IMR-90 (cell line): ENCODE data around the gene RPTOR. TPM values are rescaled to one million over a fixed set of nuclear protein-coding genes. Genes with fewer than 3 reads are reported as not detected.

Experiments used
- ATAC-seq: fragments of 200-7000 bp; cut with Tn5 transposase; 2 replicates; pipeline ENCODE4 v1.9.1; 2020; ENCODE audit warnings: low read depth, mild to moderate bottlenecking, moderate library complexity
- BruUV-seq: library from RNA; stranded (reverse); fragments of 400-500 nt; replicated peaks from 2 replicates; lab custom pipeline; 2021; lab: Mats Ljungman, UMichigan
- CTCF ChIA-PET: fragments of 300-600 bp; formaldehyde crosslinking; extraction: SDS; loops from one replicate; lab custom pipeline; 2021; ENCODE audit warnings: antibody characterized with exemption; lab: Yijun Ruan, JAX
- POLR2A ChIA-PET: fragments of 300-600 bp; sonication (Branson Sonifier 250); formaldehyde crosslinking; loops from one replicate; lab custom pipeline; 2022; ENCODE audit warnings: antibody characterized with exemption; ENCODE audit not compliant: unreplicated experiment; lab: Charles Lee
- DNase-seq: peaks from one replicate; pipeline ENCODE4 v3.0.0; 2013
- H2AFZ ChIP-seq: replicated peaks from 2 replicates; pipeline ENCODE3; 2013; ENCODE audit warnings: low read length, mild to moderate bottlenecking; ENCODE audit not compliant: poor library complexity
- H2AK5ac ChIP-seq: 2 replicates; pipeline ENCODE4 v1.6.1; 2013; ENCODE audit warnings: low read depth, low read length, inconsistent platforms
- H2AK9ac ChIP-seq: replicated peaks from 2 replicates; pipeline ENCODE3; 2013; ENCODE audit warnings: mild to moderate bottlenecking, low read depth, low read length, moderate library complexity; ENCODE audit not compliant: poor library complexity
- H2BK120ac ChIP-seq: 2 replicates; pipeline ENCODE4 v1.6.1; 2013; ENCODE audit warnings: low read depth, low read length, inconsistent platforms
- H2BK15ac ChIP-seq: 3 replicates; pipeline ENCODE4 v1.6.1; 2013; ENCODE audit warnings: low read depth, low read length, inconsistent platforms
- H2BK20ac ChIP-seq: 2 replicates; pipeline ENCODE4 v1.6.1; 2013; ENCODE audit warnings: low read depth, mild to moderate bottlenecking, inconsistent platforms, low read length, moderate library complexity
- H2BK5ac ChIP-seq: 2 replicates; pipeline ENCODE4 v1.6.1; 2013; ENCODE audit warnings: mild to moderate bottlenecking, low read depth, low read length, inconsistent platforms; ENCODE audit not compliant: poor library complexity, severe bottlenecking
- H3K14ac ChIP-seq: replicated peaks from 2 replicates; pipeline ENCODE4 v1.6.1; 2013; ENCODE audit warnings: low read depth, low read length, inconsistent platforms
- H3K18ac ChIP-seq: 2 replicates; pipeline ENCODE4 v1.6.1; 2013; ENCODE audit warnings: low read depth, low read length, control low read depth
- H3K23ac ChIP-seq: 2 replicates; pipeline ENCODE4 v1.6.1; 2013; ENCODE audit warnings: low read depth, low read length, inconsistent platforms
- H3K27ac ChIP-seq: 2 replicates; pipeline ENCODE4 v1.5.1; 2013; ENCODE audit warnings: mild to moderate bottlenecking, control low read depth, low read length; ENCODE audit not compliant: insufficient read depth
- H3K27me3 ChIP-seq: 2 replicates; pipeline ENCODE4 v1.6.1; 2013; ENCODE audit warnings: low read length; ENCODE audit not compliant: control insufficient read depth, insufficient read depth
- H3K36me3 ChIP-seq: 2 replicates; pipeline ENCODE4 v1.6.1; 2013; ENCODE audit warnings: low read length, mixed read lengths; ENCODE audit not compliant: control insufficient read depth, insufficient read depth
- H3K4ac ChIP-seq: 2 replicates; pipeline ENCODE4 v1.6.1; 2013; ENCODE audit warnings: low read depth, low read length, inconsistent platforms
- H3K4me1 ChIP-seq: 2 replicates; pipeline ENCODE4 v1.6.1; 2013; ENCODE audit warnings: low read length, mixed read lengths; ENCODE audit not compliant: control insufficient read depth, insufficient read depth
- H3K4me2 ChIP-seq: 2 replicates; pipeline ENCODE4 v1.6.1; 2013; ENCODE audit warnings: low read depth, mild to moderate bottlenecking, control low read depth, low read length, moderate library complexity
- H3K4me3 ChIP-seq: 2 replicates; pipeline ENCODE4 v1.5.1; 2013; ENCODE audit warnings: low read depth, mild to moderate bottlenecking, control low read depth, low read length, moderate library complexity; ENCODE audit not compliant: insufficient read depth
- H3K56ac ChIP-seq: 2 replicates; pipeline ENCODE4 v1.6.1; 2013; ENCODE audit warnings: low read length, inconsistent platforms; ENCODE audit not compliant: insufficient read depth; ENCODE audit errors: extremely low read depth
- H3K79me1 ChIP-seq, 2 experiments: 2 replicates each; pipeline ENCODE4 v1.6.1; 2013; ENCODE audit warnings: low read length in 2 of 2, inconsistent platforms in 1 of 2, low read depth in 1 of 2
- H3K9ac ChIP-seq: 2 replicates; pipeline ENCODE4 v1.6.1; 2013; ENCODE audit warnings: low read depth, low read length, control low read depth
- H3K9me1 ChIP-seq: 2 replicates; pipeline ENCODE4 v1.6.1; 2013; ENCODE audit warnings: low read length, inconsistent platforms; ENCODE audit not compliant: insufficient read depth
- H3K9me3 ChIP-seq: 2 replicates; pipeline ENCODE4 v1.6.1; 2013; ENCODE audit warnings: low read length; ENCODE audit not compliant: control insufficient read depth, insufficient read depth
- H4K20me1 ChIP-seq: 2 replicates; pipeline ENCODE4 v1.6.1; 2013; ENCODE audit warnings: low read length, inconsistent platforms; ENCODE audit not compliant: insufficient read depth
- H4K5ac ChIP-seq: 2 replicates; pipeline ENCODE4 v1.6.1; 2013; ENCODE audit warnings: mild to moderate bottlenecking, low read depth, low read length, control low read depth
- H4K8ac ChIP-seq, 2 experiments: 2 replicates each; pipeline ENCODE4 v1.6.1; 2013; ENCODE audit warnings: low read depth in 2 of 2, low read length in 2 of 2, control low read depth in 1 of 2, inconsistent platforms in 1 of 2
- H4K91ac ChIP-seq: 2 replicates; pipeline ENCODE4 v1.6.1; 2013; ENCODE audit warnings: low read depth, low read length, inconsistent platforms; ENCODE audit not compliant: insufficient read depth
- BHLHE40 ChIP-seq: fragments of 150-350 bp; IDR thresholded peaks from 2 replicates; pipeline ENCODE4 v1.6.1; 2016; ENCODE audit warnings: mild to moderate bottlenecking, low read depth, low read length
- CEBPB ChIP-seq: IDR thresholded peaks from 2 replicates; pipeline ENCODE4 v1.6.1; 2012; ENCODE audit warnings: low read depth, low read length, improper control_type of control experiment
- CHD1 ChIP-seq: IDR thresholded peaks from 2 replicates; pipeline ENCODE4 v1.6.1; 2012; ENCODE audit warnings: low read depth, low read length, improper control_type of control experiment
- FOS ChIP-seq: fragments of 150-350 bp; IDR thresholded peaks from 2 replicates; pipeline ENCODE4 v1.6.1; 2016; ENCODE audit warnings: low read depth, low read length
- MAFK ChIP-seq: IDR thresholded peaks from 2 replicates; pipeline ENCODE4 v1.6.1; 2012; ENCODE audit warnings: low read depth, low read length, improper control_type of control experiment
- MAZ ChIP-seq: IDR thresholded peaks from 2 replicates; pipeline ENCODE4 v1.6.1; 2012; ENCODE audit warnings: low read depth, mild to moderate bottlenecking, low read length, improper control_type of control experiment, moderate library complexity, borderline replicate concordance
- MXI1 ChIP-seq: IDR thresholded peaks from 2 replicates; pipeline ENCODE4 v1.6.1; 2012; ENCODE audit warnings: low read depth, mild to moderate bottlenecking, low read length, moderate library complexity, borderline replicate concordance
- NFE2L2 ChIP-seq: fragments of 150-350 bp; IDR thresholded peaks from 2 replicates; pipeline ENCODE4 v1.6.1; 2016; ENCODE audit warnings: low read depth, mild to moderate bottlenecking, low read length
- POLR2A ChIP-seq: IDR thresholded peaks from 2 replicates; pipeline ENCODE4 v1.6.1; 2012; ENCODE audit warnings: mild to moderate bottlenecking, low read depth, low read length
- RAD21 ChIP-seq: IDR thresholded peaks from 2 replicates; pipeline ENCODE4 v1.6.1; 2012; ENCODE audit warnings: low read length, improper control_type of control experiment
- RCOR1 ChIP-seq: IDR thresholded peaks from 2 replicates; pipeline ENCODE4 v1.6.1; 2012; ENCODE audit warnings: mild to moderate bottlenecking, low read length, improper control_type of control experiment; ENCODE audit not compliant: insufficient replicate concordance
- RFX5 ChIP-seq: IDR thresholded peaks from 2 replicates; pipeline ENCODE4 v1.8.0; 2012; ENCODE audit warnings: low read depth, mild to moderate bottlenecking, low read length, moderate library complexity
- SMC3 ChIP-seq: fragments of 150-350 bp; IDR thresholded peaks from 2 replicates; pipeline ENCODE4 v1.6.1; 2016; ENCODE audit warnings: low read depth, mild to moderate bottlenecking, antibody characterized with exemption, low read length, moderate library complexity
- WGBS, 2 experiments: methylation state at CpG; one replicate each; pipeline versions ENCODE4 v1.1.5 to v1.1.7; 2013; ENCODE audit warnings: missing lambda C conversion rate in 2 of 2; ENCODE audit not compliant: insufficient read length in 1 of 2; ENCODE audit errors: extremely low coverage in 2 of 2; 5-methylcytosine and 5-hydroxymethylcytosine counted together
- dilution Hi-C: fragments of 300-500 bp; cut with HindIII; formaldehyde crosslinking; loops from one replicate; pipeline ENCODE4 v1.14.3; 2018; ENCODE audit warnings: low sequenced_read_pairs; ENCODE audit not compliant: unreplicated experiment
- in situ Hi-C: fragments of 300-500 bp; cut with MboI; formaldehyde crosslinking; loops from 3 replicates; pipeline ENCODE4 v1.14.3; 2019; ENCODE audit warnings: low sequenced_read_pairs, inconsistent platforms, mixed read lengths
- intact Hi-C: fragments of 100-400 bp; cut with micrococcal nuclease; formaldehyde crosslinking; loops from 2 replicates; pipeline ENCODE4 v1.10.0; 2022
- polyA plus RNA-seq, 3 experiments: library from polyadenylated mRNA; depleted of rRNA; stranded (reverse); fragments of >200 nt; gene quantifications; 2 replicates each; pipeline ENCODE4 v1.2.3, GENCODE V29; 2012; ENCODE audit warnings: low replicate concordance in 1 of 3
- total RNA-seq: library from RNA; depleted of rRNA; stranded (reverse); fragments of >200 nt; gene quantifications from 2 replicates; pipeline ENCODE4 v1.2.3, GENCODE V29; 2012
- TF ChIP-seq, protein P1 (sequence below): fragments of 150-350 bp; IDR thresholded peaks from 2 replicates; pipeline ENCODE4 v1.6.1; 2016; ENCODE audit warnings: low read depth, mild to moderate bottlenecking, low read length, moderate library complexity, borderline replicate concordance
- TF ChIP-seq, protein P2 (sequence below): conservative IDR thresholded peaks from 2 replicates; pipeline ENCODE4 v1.5.1; 2012; ENCODE audit warnings: mild to moderate bottlenecking, low read depth, low read length, improper control_type of control experiment
- TF ChIP-seq, protein P3 (sequence below): fragments of 150-350 bp; IDR thresholded peaks from 2 replicates; pipeline ENCODE4 v1.6.1; 2017; ENCODE audit warnings: mild to moderate bottlenecking, antibody characterized with exemption, low read length, low read depth

RPTOR gene
- total and polyA plus RNA-seq, 2 of the 4 experiments (the other 2 are of a cell fraction) = 10.8 to 14.7 TPM

DNA sequence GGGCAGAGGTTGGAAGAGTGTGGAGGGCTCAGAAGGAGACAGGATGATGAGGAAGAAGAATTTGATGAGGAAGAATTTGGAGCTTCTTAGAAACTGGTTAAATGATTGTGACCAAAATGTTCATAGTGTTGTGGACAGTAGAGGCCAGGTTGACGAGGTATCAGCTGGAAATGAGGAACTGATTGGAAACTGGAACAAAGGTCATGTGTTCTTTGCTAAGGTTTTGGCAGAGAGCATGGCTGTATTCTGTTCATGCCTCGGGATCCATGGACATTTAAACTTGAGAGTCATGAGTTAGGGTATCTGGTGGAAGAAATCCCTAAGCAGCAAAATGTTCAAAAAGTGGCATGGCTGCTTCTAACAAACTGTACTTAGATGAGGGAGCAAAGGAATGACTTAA, 466.3 kb downstream of the RPTOR start:
- Histone ChIP-seq H2AK9ac (no peak overlapping the region), H3K4me1 (peaks cover 2% of the 10 kb centered on the region), H2BK15ac (no peak overlapping the region), H3K18ac (no peak overlapping the region), H3K79me1 (no peaks in the 10 kb centered on the region), H2AK5ac (no peak overlapping the region), H4K8ac (no peak overlapping the region), H2AFZ (no peak overlapping the region), H2BK5ac (no peak overlapping the region), H3K27ac (no peak overlapping the region), H3K9me1 (no peaks in the 10 kb centered on the region), H4K5ac (no peak overlapping the region), H3K27me3 (peaks cover 11% of the 10 kb centered on the region), H3K36me3 (no peaks in the 10 kb centered on the region), H2BK20ac (no peak overlapping the region), H3K56ac (no peak overlapping the region), H3K9me3 (peaks cover 11% of the 10 kb centered on the region; the same call in 1 of the 2 replicates), H4K20me1 (no peaks in the 10 kb centered on the region), H3K4ac (no peak overlapping the region), H2BK120ac (no peak overlapping the region), H4K91ac (no peak overlapping the region), H3K4me3 (no peak overlapping the region), H3K23ac (no peak overlapping the region), H3K4me2 (no peak overlapping the region), H3K9ac (no peak overlapping the region), H3K14ac (no peak overlapping the region)
- intact Hi-C loops = no loop called here
- ChIA-PET POLR2A (no interaction called here), CTCF (no interaction called here)
- dilution Hi-C loops = no loop called here
- ATAC-seq (no peak), DNase-seq (no peak)
- TF ChIP-seq RAD21 (no peak), BHLHE40 (no peak), MAZ (no peak), CHD1 (no peak), RFX5 (no peak), MAFK (no peak), FOS (no peak), MXI1 (no peak), CEBPB (no peak), RCOR1 (no peak), SMC3 (no peak), NFE2L2 (no peak), POLR2A (no peak)
- TF ChIP-seq, protein P1, sequence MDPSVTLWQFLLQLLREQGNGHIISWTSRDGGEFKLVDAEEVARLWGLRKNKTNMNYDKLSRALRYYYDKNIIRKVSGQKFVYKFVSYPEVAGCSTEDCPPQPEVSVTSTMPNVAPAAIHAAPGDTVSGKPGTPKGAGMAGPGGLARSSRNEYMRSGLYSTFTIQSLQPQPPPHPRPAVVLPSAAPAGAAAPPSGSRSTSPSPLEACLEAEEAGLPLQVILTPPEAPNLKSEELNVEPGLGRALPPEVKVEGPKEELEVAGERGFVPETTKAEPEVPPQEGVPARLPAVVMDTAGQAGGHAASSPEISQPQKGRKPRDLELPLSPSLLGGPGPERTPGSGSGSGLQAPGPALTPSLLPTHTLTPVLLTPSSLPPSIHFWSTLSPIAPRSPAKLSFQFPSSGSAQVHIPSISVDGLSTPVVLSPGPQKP = no peak
- TF ChIP-seq, protein P2, sequence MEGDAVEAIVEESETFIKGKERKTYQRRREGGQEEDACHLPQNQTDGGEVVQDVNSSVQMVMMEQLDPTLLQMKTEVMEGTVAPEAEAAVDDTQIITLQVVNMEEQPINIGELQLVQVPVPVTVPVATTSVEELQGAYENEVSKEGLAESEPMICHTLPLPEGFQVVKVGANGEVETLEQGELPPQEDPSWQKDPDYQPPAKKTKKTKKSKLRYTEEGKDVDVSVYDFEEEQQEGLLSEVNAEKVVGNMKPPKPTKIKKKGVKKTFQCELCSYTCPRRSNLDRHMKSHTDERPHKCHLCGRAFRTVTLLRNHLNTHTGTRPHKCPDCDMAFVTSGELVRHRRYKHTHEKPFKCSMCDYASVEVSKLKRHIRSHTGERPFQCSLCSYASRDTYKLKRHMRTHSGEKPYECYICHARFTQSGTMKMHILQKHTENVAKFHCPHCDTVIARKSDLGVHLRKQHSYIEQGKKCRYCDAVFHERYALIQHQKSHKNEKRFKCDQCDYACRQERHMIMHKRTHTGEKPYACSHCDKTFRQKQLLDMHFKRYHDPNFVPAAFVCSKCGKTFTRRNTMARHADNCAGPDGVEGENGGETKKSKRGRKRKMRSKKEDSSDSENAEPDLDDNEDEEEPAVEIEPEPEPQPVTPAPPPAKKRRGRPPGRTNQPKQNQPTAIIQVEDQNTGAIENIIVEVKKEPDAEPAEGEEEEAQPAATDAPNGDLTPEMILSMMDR = no peak
- TF ChIP-seq, protein P3, sequence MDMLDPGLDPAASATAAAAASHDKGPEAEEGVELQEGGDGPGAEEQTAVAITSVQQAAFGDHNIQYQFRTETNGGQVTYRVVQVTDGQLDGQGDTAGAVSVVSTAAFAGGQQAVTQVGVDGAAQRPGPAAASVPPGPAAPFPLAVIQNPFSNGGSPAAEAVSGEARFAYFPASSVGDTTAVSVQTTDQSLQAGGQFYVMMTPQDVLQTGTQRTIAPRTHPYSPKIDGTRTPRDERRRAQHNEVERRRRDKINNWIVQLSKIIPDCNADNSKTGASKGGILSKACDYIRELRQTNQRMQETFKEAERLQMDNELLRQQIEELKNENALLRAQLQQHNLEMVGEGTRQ = no peak
- WGBS, 2 experiments = 60% methylated on average over 2 of the region's 2 CpGs; no CpG with 5 or more reads in 1 of the 2 experiments
- in situ Hi-C loops = no loop called here
- BruUV-seq = no TSS peak
